Ecto neural progenitor cell (in vitro differentiated cells): ENCODE results near the gene KCNH1.
"Not testable (repeated sequence)": the region's sequence is repeated elsewhere in the genome, so short reads cannot be mapped to it uniquely, and the experiment has no call there.

Experiments used
- DNase-seq: peaks from one replicate; pipeline ENCODE4 v3.0.0-alpha.2; 2018; ENCODE audit warnings: low spot score

KCNH1 gene

GRCh38 chr1:211092955-211093354 lies 41.0 kb downstream of the KCNH1 start:
- no peak for DNase-seq

- DNase-seq = no peak
These were observed 42.1 kb downstream of the KCNH1 start for GRCh38 chr1:211091867-211092266.

- DNase-seq = no peak
These were observed 44.4 kb downstream of the KCNH1 start for GRCh38 chr1:211089536-211089935.

GRCh38 chr1:211088156-211088555 lies 45.8 kb downstream of the KCNH1 start:
- DNase-seq = no peak

GRCh38 chr1:211082824-211083223 lies 51.1 kb downstream of the KCNH1 start:
- DNase-seq = no peak

GRCh38 chr1:211081447-211081846 lies 52.5 kb downstream of the KCNH1 start:
- DNase-seq = not testable (repeated sequence)

- DNase-seq = no peak
These were observed 65.0 kb downstream of the KCNH1 start for GRCh38 chr1:211068976-211069375.

GRCh38 chr1:211066781-211067384 lies 67.1 kb downstream of the KCNH1 start:
- DNase-seq = no peak

- not testable (repeated sequence) for DNase-seq
These were observed 92.1 kb downstream of the KCNH1 start for GRCh38 chr1:211041838-211042237.

GRCh38 chr1:211037095-211037494 lies 96.9 kb downstream of the KCNH1 start:
- DNase-seq = no peak

GRCh38 chr1:211036381-211037060 lies 97.4 kb downstream of the KCNH1 start:
- DNase-seq = no peak

GRCh38 chr1:211035821-211036380 lies 98.0 kb downstream of the KCNH1 start:
- DNase-seq = no peak

GRCh38 chr1:211033921-211034525 lies 99.9 kb downstream of the KCNH1 start:
- no peak for DNase-seq

GRCh38 chr1:211024901-211025300 lies 109.0 kb downstream of the KCNH1 start:
- DNase-seq = no peak

- DNase-seq = no peak
These were observed 114.7 kb downstream of the KCNH1 start for GRCh38 chr1:211019266-211019665.

- DNase-seq = no peak
These were observed 115.3 kb downstream of the KCNH1 start for GRCh38 chr1:211018690-211019089.

- no peak for DNase-seq
These were observed 116.8 kb downstream of the KCNH1 start for GRCh38 chr1:211017075-211017718.

GRCh38 chr1:211014275-211014674 lies 119.7 kb downstream of the KCNH1 start:
- DNase-seq = no peak

- DNase-seq = no peak
These were observed 120.4 kb downstream of the KCNH1 start for GRCh38 chr1:211013346-211014240.

- DNase-seq = not testable (repeated sequence)
These were observed 122.8 kb downstream of the KCNH1 start for GRCh38 chr1:211011128-211011527.

GRCh38 chr1:211009944-211010343 lies 124.0 kb downstream of the KCNH1 start:
- no peak for DNase-seq

GRCh38 chr1:211007830-211008229 lies 126.1 kb downstream of the KCNH1 start:
- DNase-seq = no peak
